Thoracic aorta (tissue), 2 donors: Measurements from ENCODE around the gene CPNE7. TPM values are rescaled to one million over a fixed set of nuclear protein-coding genes. Genes with fewer than 3 reads are reported as not detected.

Source experiments
- ATAC-seq: fragments of 150-250 bp; one replicate; pipeline ENCODE4 v1.8.0; 2017; ENCODE audit warnings: low read depth; ENCODE audit not compliant: insufficient number of reproducible peaks, low FRiP score
- DNase-seq: peaks from one replicate; pipeline ENCODE4 v3.0.0-alpha.2; 2020; ENCODE audit warnings: low spot score
- H3K27ac ChIP-seq, 2 donors: fragments of 200-600 bp; sonication (generic); 1 replicate in 1 of 2; 2 replicates in 1 of 2; pipeline ENCODE4 v1.5.1; 2016; ENCODE audit warnings: mild to moderate bottlenecking in 2 of 2, moderate library complexity in 2 of 2
- H3K27me3 ChIP-seq: fragments of 200-600 bp; sonication (generic); replicated peaks from 2 replicates; pipeline ENCODE4 v1.6.0; 2016; ENCODE audit warnings: mild to moderate bottlenecking; ENCODE audit not compliant: insufficient read depth
- H3K36me3 ChIP-seq: fragments of 200-600 bp; sonication (generic); one replicate; pipeline ENCODE4 v1.5.1; 2016
- H3K4me1 ChIP-seq, 2 donors: fragments of 200-600 bp; sonication (generic); 1 replicate in 1 of 2; 2 replicates in 1 of 2; pipeline versions ENCODE4 v1.5.1 to v1.6.0; 2016; ENCODE audit warnings: low read depth in 2 of 2, mild to moderate bottlenecking in 1 of 2; ENCODE audit not compliant: control insufficient read depth in 1 of 2
- H3K4me3 ChIP-seq: fragments of 200-600 bp; sonication (generic); 2 replicates; pipeline ENCODE4 v1.5.1; 2016; ENCODE audit warnings: mild to moderate bottlenecking
- H3K9me3 ChIP-seq: fragments of 200-600 bp; sonication (generic); 2 replicates; pipeline ENCODE4 v1.5.1; 2016
- total RNA-seq, 2 donors: library from RNA; depleted of rRNA; stranded (reverse); fragments of >200 nt; gene quantifications; one replicate each; pipeline versions ENCODE4 v1.1.0 to v1.2.3, GENCODE V29; 2016
- TF ChIP-seq, protein P1 (sequence below): fragments of 200-600 bp; sonication (generic); IDR thresholded peaks from one replicate; pipeline ENCODE4 v1.5.1; 2019; ENCODE audit warnings: antibody characterized with exemption

Gene CPNE7
- total RNA-seq, 2 donors from 2014 or later, result not detected

DNA sequence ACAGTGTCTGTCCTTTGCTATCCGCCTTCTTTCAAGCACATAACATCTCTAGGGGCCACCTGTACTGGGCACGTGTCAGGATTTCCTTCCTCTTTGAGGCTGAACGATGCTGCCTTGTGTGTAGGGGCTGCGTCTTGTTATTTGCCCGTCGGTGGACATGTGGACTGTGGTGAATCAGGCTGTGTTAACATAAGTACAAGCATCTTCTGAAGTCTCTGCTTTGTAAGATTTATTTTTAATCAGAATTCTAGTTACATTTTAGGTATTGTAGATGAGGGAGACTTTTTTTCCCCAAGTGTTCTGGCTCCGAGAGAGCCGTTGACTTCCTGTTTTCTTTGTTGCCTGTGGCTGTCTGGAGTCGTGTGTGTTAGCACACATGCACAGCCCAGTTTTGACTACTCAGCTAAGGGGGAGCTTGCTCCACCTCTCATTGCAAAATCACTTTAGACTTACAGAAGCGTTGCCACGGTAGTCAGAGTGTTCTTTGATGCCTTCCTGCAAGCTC lies 41.3 kb upstream of the CPNE7 start:
- DNase-seq (no peak), ATAC-seq (no peak)
- Histone ChIP-seq H3K36me3 (peaks cover 73% of the 10 kb centered on the region), H3K9me3 (no peaks in the 10 kb centered on the region), H3K4me1 (no peaks in the 10 kb centered on the region), H3K4me3 (no peak overlapping the region), H3K27me3 (no peaks in the 10 kb centered on the region), H3K27ac (no peak overlapping the region)
- TF ChIP-seq, protein P1, sequence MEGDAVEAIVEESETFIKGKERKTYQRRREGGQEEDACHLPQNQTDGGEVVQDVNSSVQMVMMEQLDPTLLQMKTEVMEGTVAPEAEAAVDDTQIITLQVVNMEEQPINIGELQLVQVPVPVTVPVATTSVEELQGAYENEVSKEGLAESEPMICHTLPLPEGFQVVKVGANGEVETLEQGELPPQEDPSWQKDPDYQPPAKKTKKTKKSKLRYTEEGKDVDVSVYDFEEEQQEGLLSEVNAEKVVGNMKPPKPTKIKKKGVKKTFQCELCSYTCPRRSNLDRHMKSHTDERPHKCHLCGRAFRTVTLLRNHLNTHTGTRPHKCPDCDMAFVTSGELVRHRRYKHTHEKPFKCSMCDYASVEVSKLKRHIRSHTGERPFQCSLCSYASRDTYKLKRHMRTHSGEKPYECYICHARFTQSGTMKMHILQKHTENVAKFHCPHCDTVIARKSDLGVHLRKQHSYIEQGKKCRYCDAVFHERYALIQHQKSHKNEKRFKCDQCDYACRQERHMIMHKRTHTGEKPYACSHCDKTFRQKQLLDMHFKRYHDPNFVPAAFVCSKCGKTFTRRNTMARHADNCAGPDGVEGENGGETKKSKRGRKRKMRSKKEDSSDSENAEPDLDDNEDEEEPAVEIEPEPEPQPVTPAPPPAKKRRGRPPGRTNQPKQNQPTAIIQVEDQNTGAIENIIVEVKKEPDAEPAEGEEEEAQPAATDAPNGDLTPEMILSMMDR, result no peak

DNA sequence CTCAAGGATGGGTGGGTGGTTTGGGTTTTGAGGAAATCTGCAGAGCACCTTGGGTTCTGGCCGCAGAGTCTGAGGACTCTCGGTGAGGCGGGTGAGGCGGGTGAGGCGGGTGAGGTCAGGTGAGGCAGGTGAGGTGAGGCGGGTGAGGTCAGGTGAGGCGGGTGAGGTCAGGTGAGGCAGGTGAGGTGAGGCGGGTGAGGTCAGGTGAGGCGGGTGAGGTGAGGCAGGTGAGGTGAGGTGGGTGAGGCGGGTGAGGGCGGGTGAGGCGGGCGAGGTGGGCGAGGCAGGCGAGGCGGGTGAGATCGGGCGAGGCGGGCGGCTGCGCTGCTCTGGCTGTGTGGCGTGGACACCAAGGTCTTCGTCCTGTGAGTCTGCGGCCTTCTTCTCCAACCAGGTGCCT lies 39.2 kb upstream of the CPNE7 start:
- Histone ChIP-seq H3K36me3 (peaks cover 57% of the 10 kb centered on the region), H3K27ac (no peak overlapping the region), H3K9me3 (no peaks in the 10 kb centered on the region), H3K4me1 (no peaks in the 10 kb centered on the region), H3K27me3 (no peaks in the 10 kb centered on the region), H3K4me3 (no peak overlapping the region)
- TF ChIP-seq, protein P1, result no peak
- no peak for ATAC-seq
- no peak for DNase-seq

DNA sequence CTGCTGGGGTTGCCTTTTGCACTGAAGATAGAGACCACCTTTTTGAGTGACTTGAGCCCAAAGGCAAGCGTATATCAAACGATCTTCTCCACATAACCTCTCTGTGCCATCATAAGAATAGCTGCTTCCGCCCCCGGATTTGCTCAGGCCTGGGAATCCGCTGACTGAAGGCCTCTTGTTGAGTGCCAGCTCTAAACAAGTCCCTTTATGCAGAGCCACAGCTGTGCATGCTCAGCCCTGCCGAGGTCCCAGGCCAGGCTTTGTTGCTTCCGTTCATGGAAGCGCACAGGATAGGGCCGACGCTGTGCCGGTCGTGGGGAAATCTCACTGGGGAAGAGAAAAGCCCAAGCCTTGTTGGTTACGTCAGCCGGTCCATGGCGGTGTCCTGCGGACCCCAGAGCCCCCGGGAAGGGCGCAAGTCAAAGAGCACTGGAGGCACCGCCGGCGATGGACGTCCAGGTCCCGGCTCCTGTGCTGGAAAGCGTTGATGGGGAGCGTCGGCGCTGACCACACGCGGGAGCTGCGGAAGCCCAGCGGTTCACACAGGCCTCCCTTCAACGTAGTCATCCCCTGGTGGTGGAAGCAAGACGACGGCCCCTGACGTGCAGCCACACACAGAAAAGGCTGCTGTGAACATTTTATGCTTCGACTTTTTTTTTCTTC lies 38.5 kb upstream of the CPNE7 start:
- no peak for DNase-seq
- TF ChIP-seq, protein P1, result no peak
- no peak for ATAC-seq
- no peaks in the 10 kb centered on the region for H3K9me3 ChIP-seq
- no peaks in the 10 kb centered on the region for H3K27me3 ChIP-seq
- peaks cover 57% of the 10 kb centered on the region for H3K36me3 ChIP-seq
- H3K4me1 ChIP-seq, result no peaks in the 10 kb centered on the region
- no peak overlapping the region for H3K4me3 ChIP-seq
- no peak overlapping the region for H3K27ac ChIP-seq

DNA sequence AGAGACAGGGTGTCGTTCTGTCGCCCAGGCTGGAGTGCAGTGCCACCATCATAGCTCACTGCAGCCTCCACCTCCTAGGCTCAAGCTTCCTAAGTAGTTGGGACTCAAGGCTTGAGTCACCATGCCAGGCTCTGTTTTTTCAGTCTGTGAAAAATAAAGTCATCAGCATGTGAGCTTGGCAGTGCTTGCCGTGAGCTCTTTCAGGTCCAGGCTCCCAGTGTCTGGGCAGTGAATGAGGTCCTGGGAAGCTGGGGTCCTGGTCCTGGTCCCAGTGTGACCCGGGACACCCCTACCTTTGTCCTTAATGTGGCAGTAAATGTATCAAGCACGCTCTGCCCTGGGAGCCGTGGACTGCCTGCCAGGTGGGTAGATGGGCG lies 38.0 kb upstream of the CPNE7 start:
- Histone ChIP-seq H3K4me1 (no peaks in the 10 kb centered on the region), H3K4me3 (no peak overlapping the region), H3K9me3 (no peaks in the 10 kb centered on the region), H3K27me3 (no peaks in the 10 kb centered on the region), H3K27ac (no peak overlapping the region), H3K36me3 (peaks cover 54% of the 10 kb centered on the region)
- TF ChIP-seq, protein P1, result no peak
- DNase-seq (no peak), ATAC-seq (no peak)

DNA sequence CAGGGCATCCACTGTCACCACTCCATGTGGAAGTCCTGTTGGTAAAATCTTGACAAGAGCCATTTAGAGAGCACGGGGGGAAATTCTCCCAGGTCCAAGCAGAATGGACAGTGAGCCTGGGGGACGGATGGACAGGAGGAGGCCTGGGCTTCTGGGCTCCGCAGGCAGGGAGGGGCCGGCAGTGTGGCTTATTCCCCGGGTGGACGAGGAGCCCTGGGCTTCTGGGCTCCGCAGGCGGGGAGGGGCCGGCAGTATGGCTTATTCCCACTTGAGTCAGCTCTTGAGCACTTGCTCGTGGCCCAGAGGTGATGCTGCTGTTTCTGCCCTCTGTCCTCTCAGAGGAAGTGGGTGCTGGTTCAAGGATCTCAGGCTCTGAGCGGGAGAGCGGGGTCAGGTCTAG lies 37.3 kb upstream of the CPNE7 start:
- no peak for ATAC-seq
- Histone ChIP-seq H3K36me3 (peaks cover 48% of the 10 kb centered on the region), H3K27ac (no peak overlapping the region), H3K27me3 (no peaks in the 10 kb centered on the region), H3K9me3 (no peaks in the 10 kb centered on the region), H3K4me3 (no peak overlapping the region), H3K4me1 (no peaks in the 10 kb centered on the region)
- DNase-seq, result no peak
- TF ChIP-seq, protein P1, result no peak
